ENCODE measurements around the gene CHDH.

CHDH gene

DNA sequence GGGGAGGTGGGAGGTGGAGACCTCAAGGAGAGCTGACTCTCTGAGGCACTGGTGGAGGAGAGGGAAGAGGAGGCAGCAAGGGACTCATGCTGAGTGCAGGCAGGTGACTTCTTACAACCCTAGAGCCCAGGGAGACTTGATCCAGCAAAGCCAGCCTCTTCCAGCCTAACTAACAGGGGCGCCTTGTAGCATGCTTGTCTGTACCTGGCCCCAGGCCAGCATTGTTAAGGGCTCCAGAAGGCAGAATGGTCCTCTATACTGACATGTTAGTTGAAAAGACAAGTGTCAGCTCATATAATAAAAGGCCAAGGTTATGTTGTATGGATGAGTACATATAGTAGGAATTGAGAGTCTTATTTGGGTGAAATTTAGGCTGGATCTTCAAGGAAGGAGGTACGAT lies 65.4 kb downstream of the CHDH start:
- no peak for FAIRE-seq

GRCh38 chr3:53780171-53780570 lies 66.0 kb downstream of the CHDH start:
- FAIRE-seq = no peak

DNA sequence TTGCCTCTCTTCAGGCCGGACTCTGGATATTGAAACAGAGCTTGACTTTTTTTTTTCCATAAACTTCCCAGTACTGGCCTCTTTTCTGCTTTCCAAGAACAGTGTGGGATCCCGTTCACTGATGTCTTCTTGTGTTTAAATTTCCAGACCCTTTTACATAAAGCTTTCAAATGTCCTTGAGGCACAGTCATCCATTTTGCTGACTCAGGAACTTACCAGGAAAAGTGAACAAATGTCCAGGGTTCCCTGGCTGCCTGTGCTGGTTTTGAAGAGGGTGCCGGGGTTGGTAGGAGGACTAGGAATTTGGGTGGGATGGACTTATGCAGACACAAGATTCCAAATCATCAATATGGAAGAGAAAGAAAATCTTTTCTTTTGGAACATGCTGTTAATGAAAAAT lies 68.1 kb downstream of the CHDH start:
- no peak for FAIRE-seq

GRCh38 chr3:53777468-53777867 lies 68.8 kb downstream of the CHDH start:
- FAIRE-seq = no peak

DNA sequence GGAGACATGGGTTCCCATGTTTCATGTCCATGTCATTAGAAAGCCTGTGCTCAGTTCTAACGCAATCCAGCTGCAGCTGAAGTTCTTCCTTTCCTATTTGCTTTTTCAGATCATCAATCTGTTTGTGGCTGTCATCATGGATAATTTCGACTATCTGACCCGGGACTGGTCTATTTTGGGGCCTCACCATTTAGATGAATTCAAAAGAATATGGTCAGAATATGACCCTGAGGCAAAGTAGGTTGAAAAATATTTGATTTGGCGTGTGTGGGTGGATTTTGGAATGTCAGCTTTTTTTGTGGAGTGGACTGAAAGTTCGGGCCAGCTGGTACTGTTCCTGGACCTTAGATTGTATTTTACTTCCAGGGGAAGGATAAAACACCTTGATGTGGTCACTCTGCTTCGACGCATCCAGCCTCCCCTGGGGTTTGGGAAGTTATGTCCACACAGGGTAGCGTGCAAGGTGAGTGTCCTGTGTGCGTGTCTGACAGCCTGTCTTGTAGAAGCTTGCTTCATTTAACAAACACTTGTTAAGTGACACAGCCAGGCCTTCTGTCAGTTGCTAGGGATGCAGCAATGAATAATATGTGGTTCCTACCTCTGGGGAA lies 69.6 kb downstream of the CHDH start:
- FAIRE-seq = no peak

GRCh38 chr3:53775834-53776251 lies 70.4 kb downstream of the CHDH start:
- FAIRE-seq = no peak

DNA sequence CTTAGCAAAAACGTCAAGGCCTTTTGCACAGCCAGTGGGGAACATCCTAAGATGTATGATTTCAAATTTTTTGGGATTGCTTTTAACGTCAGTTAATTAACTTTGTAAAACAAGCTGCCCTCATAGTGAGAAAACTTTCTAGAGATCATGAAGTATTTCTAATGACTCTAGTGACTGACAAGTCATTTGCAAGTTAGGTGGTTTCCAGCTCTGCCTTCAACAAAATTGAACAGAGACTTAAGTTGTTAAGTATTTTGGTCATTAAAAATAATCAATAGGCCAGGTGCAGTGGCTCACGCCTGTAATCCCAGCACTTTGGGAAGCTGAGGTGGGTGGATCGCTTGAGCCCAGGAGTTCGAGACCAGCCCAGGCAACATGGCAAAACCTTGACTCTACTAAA lies 71.2 kb downstream of the CHDH start:
- no peak for FAIRE-seq

DNA sequence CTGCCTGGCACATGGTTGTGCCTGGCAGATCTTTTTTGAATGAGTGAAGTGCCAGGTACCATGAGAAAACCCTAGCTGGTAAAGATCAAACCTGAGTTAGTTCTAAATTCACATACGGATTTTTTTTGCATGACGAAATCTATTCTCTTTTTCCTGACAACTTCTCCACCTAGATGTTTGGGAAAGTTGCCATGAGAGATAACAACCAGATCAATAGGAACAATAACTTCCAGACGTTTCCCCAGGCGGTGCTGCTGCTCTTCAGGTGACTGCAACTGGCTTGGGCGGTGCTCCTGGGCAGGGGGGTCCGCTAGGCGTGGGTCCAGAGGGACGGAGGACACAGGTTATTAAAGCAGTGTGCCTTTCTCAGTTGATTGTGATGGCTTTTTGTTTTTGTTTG lies 71.8 kb downstream of the CHDH start:
- no peak for FAIRE-seq

GRCh38 chr3:53773611-53774368 lies 72.4 kb downstream of the CHDH start:
- no peak for FAIRE-seq

DNA sequence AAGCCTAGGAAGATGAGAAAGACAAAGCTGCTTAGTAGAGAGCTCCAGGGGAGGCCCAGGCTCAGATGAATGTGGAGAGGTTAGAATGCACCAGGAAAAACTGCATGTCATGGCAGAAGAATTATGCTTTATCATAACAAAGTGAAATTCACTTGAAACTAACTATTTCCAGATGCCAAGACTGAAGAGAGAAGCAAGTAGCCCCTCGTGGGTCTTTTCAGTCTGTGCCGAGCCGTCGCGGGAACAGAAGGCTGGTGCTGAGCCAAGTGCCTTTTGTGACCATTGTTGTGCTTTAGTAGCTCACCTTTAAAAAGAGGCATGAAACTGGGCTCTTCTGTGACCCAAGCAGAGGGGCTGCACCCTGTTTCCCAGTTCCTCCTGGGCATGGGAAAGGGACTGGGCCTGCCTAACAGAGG lies 73.2 kb downstream of the CHDH start:
- FAIRE-seq = no peak

DNA sequence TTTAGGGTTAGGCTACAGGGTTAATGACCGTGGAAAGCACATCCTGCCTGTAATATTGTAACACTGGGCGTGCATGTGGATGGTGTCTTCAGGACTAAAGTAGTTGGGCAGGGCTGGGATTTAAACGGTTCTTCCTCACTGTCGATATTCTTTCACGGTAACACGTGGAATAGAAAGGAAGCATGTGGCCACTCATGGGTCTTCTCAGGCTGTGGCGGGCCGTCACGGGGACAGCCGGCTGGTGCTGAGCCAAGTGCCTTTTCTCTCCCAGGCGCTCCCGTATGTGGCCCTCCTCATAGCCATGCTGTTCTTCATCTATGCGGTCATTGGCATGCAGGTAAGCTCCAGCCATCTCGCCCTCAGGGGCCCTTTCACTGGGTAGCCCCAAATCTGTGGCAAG lies 73.7 kb downstream of the CHDH start:
- FAIRE-seq = no peak

- FAIRE-seq = no peak
These were observed 77.5 kb downstream of the CHDH start for GRCh38 chr3:53768478-53769459.

GRCh38 chr3:53766706-53767105 lies 79.5 kb downstream of the CHDH start:
- no peak for FAIRE-seq

GRCh38 chr3:53765753-53766152 lies 80.5 kb downstream of the CHDH start:
- no peak for FAIRE-seq

DNA sequence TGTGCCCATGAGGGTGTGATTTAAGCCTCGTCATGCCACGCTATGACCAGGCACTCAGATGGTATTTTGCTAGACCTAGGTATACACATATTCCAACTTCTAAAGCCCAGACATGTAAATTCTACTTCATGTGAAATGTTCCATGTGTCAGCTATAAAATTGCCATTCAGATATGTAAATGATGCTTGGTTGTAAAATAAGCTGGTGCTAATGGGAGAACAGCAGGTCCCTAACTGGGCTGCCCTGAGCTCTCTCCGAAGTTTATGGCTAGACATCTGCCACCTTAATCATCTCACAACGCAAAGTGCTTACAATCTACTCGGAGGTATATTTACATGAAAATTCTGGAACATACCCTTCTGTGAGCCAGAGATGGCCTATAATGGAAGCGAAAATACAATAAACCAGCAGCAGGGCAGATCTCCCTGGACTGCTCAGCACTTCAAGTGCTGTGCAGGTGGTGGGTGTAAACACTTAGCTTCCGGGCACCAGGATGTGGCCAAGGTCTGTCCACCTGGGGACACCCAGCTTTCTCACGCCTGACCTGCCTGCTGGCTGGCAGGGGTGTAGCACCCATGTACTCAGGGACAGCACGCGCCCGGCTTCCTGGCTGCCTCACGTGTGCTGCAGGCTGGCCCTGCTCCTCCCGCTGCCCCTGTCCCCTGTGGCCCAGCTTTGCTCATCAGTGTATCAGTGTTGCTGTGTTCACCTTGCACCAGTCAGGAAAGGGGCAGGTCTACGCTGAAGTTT lies 82.0 kb downstream of the CHDH start:
- no peak for FAIRE-seq

DNA sequence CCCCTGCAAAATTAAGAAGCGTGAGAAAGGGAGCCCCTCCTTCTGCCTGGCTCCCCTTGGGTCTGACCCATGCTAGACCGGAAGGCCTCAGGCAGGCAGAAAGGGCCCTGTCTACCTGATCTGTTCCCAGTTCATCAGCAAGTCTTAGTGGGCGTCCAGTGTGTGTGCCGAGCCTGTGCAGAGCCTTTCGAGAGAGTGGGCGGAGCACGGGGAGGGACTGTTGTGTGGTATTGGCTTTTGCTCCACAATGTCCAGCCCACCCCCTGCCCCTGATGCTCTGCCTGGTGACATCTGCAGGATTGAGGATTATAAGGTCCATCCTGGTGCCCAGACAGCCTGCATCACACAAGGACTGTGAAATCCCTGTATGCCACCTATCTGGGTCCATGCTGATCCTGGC lies 82.9 kb downstream of the CHDH start:
- FAIRE-seq = no peak

Data from TTC549 (cell line).